Pancreas (tissue), 10 donors: ENCODE results near the gene CLINT1. TPM values are rescaled to one million over a fixed set of nuclear protein-coding genes. Genes with fewer than 3 reads are reported as not detected.
"Not testable (repeated sequence)": the region's sequence is repeated elsewhere in the genome, so short reads cannot be mapped to it uniquely, and the experiment has no call there.

Source experiments
- ATAC-seq, 4 donors: fragments of 200-7000 bp; cut with Tn5 transposase; one replicate each; pipeline versions ENCODE4 v1.8.0 to v1.9.1; 2020; ENCODE audit warnings: mild to moderate bottlenecking in 4 of 4, moderate library complexity in 4 of 4
- DNase-seq, 6 donors: peaks; one replicate each; pipeline ENCODE4 v3.0.0-alpha.2; 2020
- FAIRE-seq: peaks from 2 replicates; lab custom pipeline; 2012; peaks lifted over from hg19 to GRCh38; lab: Jason Lieb, UNC
- H3K27ac ChIP-seq, 4 donors: fragments of 200-600 bp; sonication (generic); 1 replicate in 3 of 4; 2 replicates in 1 of 4; pipeline versions ENCODE4 v1.5.0 to v1.8.0; 2020
- H3K27me3 ChIP-seq, 4 donors: fragments of 200-600 bp; one replicate each; pipeline ENCODE4 v1.8.0; 2021
- H3K36me3 ChIP-seq, 3 donors: fragments of 200-600 bp; sonication (generic) in 1 of 3; one replicate each; pipeline versions ENCODE4 v1.5.0 to v1.8.0; 2020 to 2021
- H3K4me1 ChIP-seq, 3 donors: fragments of 200-600 bp; one replicate each; pipeline ENCODE4 v1.8.0; 2021
- H3K4me3 ChIP-seq, 4 donors: fragments of 200-600 bp; sonication (generic) in 2 of 4; one replicate each; pipeline versions ENCODE4 v1.5.0 to v1.8.0; 2020 to 2021
- H3K9me3 ChIP-seq, 4 donors: fragments of 200-600 bp; one replicate each; pipeline ENCODE4 v1.8.0; 2021
- CTCF ChIP-seq, 4 donors: fragments of 200-600 bp; sonication (generic) in 3 of 4; IDR thresholded peaks; one replicate each; pipeline versions ENCODE4 v1.5.0 to v1.8.0; 2021; ENCODE audit warnings: antibody characterized with exemption in 4 of 4
- WGBS, 2 donors: extraction: QIAGEN DNeasy Blood & Tissue Kit; methylation state at CpG; one replicate each; pipeline ENCODE4 v1.1.7; 2013; 5-methylcytosine and 5-hydroxymethylcytosine counted together
- intact Hi-C, 3 donors: fragments of 100-400 bp; cut with DNase I; formaldehyde crosslinking; loops; one replicate each; pipeline versions ENCODE4 v1.11.1 to v1.14.2; 2022
- polyA plus RNA-seq, 2 donors: library from polyadenylated mRNA; stranded (reverse); fragments of 200-250 nt; gene quantifications; one replicate each; pipeline ENCODE4 v1.2.3, GENCODE V29; 2013
- total RNA-seq, 6 donors: library from RNA; stranded (reverse); fragmentation: NEBNext Ultra II Directional in 4 of 6; extraction: Animal tissue kit (Norgen Biotek cat#: 25700) in 4 of 6; gene quantifications; one replicate each; pipeline versions ENCODE4 v1.2.1 to v1.2.4, GENCODE V29; 2021 to 2023
- donor health status: healthy with polysubstance abuse.
- donor health status: DM: no; HTN: no; CAD: no; lungs with moderate emphysema.
- donor health status: DM: no; HTN: no; CAD: no.
- donor health status: control.
- donor health status: control.
- donor health status: Bipolar disorder and iron deficiency.
- donor health status: DM: yes; HTN: yes; CAD: no.
- donor health status: DM: no; HTN: no; CAD: no.
- donor health status: DM: no; HTN: no; CAD: no.
- donor health status: DM: yes; HTN: yes; CAD: no.

Gene CLINT1
- total and polyA plus RNA-seq, 8 donors: 23.5 to 62.5 (median 37.9) TPM

- ATAC-seq (peak; percentile 81 to 94 (median 88)), DNase-seq (no peak), FAIRE-seq (no peak)
- no peaks in the 10 kb centered on the region for H3K27me3 ChIP-seq
- H3K4me3 ChIP-seq: no peak overlapping the region
- intact Hi-C loops: no loop called here
- H3K36me3 ChIP-seq: no peaks in the 10 kb centered on the region
- WGBS, 2 donors: 26 to 33% methylated on average over 1 of the region's 1 CpG
- peak overlapping the region; percentile 18 to 74 (median 54) for H3K27ac ChIP-seq
- peaks cover 0 to 20% (median 0%) of the 10 kb centered on the region in 3 donors for H3K4me1 ChIP-seq
- no peak for TF ChIP-seq CTCF (IDR thresholded peaks at IDR 0.05)
- H3K9me3 ChIP-seq: no peaks in the 10 kb centered on the region
These were observed 30.0 kb upstream of the CLINT1 start for GRCh38 chr5:157888814-157889532.

- Histone ChIP-seq H3K36me3 (no peaks in the 10 kb centered on the region), H3K4me1 (peaks cover 0 to 20% (median 0%) of the 10 kb centered on the region in 3 donors), H3K27me3 (no peaks in the 10 kb centered on the region), H3K27ac (no peak overlapping the region), H3K4me3 (no peak overlapping the region), H3K9me3 (no peaks in the 10 kb centered on the region)
- TF ChIP-seq CTCF (IDR thresholded peaks at IDR 0.05): no peak
- DNase-seq (peak in 2 of 6 donors; percentile 17 to 53), FAIRE-seq (no peak), ATAC-seq (no peak)
- intact Hi-C loops: no loop called here
- 91 to 97% methylated on average over 23 to 27 of the region's 27 CpGs for WGBS, 2 donors
These were observed 27.9 kb upstream of the CLINT1 start for GRCh38 chr5:157886796-157887380.

GRCh38 chr5:157885051-157885450, 26.1 kb upstream of the CLINT1 start:
- FAIRE-seq, intact Hi-C loops, H3K9me3 ChIP-seq, H3K27me3 ChIP-seq, H3K36me3 ChIP-seq, H3K27ac ChIP-seq, DNase-seq, ATAC-seq, H3K4me3 ChIP-seq: not testable (repeated sequence)
- peaks cover 0 to 19% (median 0%) of the 10 kb centered on the region in 3 donors for H3K4me1 ChIP-seq
- 26 to 49% methylated on average over 1 of the region's 1 CpG for WGBS, 2 donors

GRCh38 chr5:157881498-157881897, 22.6 kb upstream of the CLINT1 start:
- ATAC-seq, H3K9me3 ChIP-seq, DNase-seq, H3K4me3 ChIP-seq, H3K27ac ChIP-seq, H3K4me1 ChIP-seq, intact Hi-C loops, H3K27me3 ChIP-seq, H3K36me3 ChIP-seq, FAIRE-seq: not testable (repeated sequence)
- 75 to 80% methylated on average over 7 of the region's 7 CpGs for WGBS, 2 donors

GRCh38 chr5:157877821-157878220, 18.9 kb upstream of the CLINT1 start:
- no peak overlapping the region for H3K4me3 ChIP-seq
- no peaks in the 10 kb centered on the region for H3K9me3 ChIP-seq
- H3K36me3 ChIP-seq: no peaks in the 10 kb centered on the region
- intact Hi-C loops: no loop called here
- FAIRE-seq (no peak), DNase-seq (no peak), ATAC-seq (no peak)
- no peaks in the 10 kb centered on the region for H3K27me3 ChIP-seq
- no peak for TF ChIP-seq CTCF (IDR thresholded peaks at IDR 0.05)
- H3K27ac ChIP-seq: no peak overlapping the region
- WGBS, 2 donors: 90 to 100% methylated on average over 2 of the region's 2 CpGs
- H3K4me1 ChIP-seq: no peaks in the 10 kb centered on the region

- H3K4me3 ChIP-seq: no peak overlapping the region
- H3K27ac ChIP-seq: no peak overlapping the region
- TF ChIP-seq CTCF (IDR thresholded peaks at IDR 0.05): no peak
- FAIRE-seq (no peak), DNase-seq (no peak), ATAC-seq (no peak)
- H3K9me3 ChIP-seq: no peaks in the 10 kb centered on the region
- no peaks in the 10 kb centered on the region for H3K36me3 ChIP-seq
- no peaks in the 10 kb centered on the region for H3K4me1 ChIP-seq
- no peaks in the 10 kb centered on the region for H3K27me3 ChIP-seq
- 83 to 88% methylated on average over 5 of the region's 5 CpGs for WGBS, 2 donors
- intact Hi-C loops: no loop called here
These were observed 15.9 kb upstream of the CLINT1 start for GRCh38 chr5:157874861-157875260.
